Tibial nerve (tissue), 4 donors: ENCODE results near the gene AUH.

ENCODE experiments used
- EP300 ChIP-seq, 2 donors: sonication (generic); formaldehyde crosslinking; IDR thresholded peaks; one replicate each; pipeline ENCODE4 v1.6.1; 2017; ENCODE audit warnings: antibody characterized with exemption in 2 of 2, mild to moderate bottlenecking in 1 of 2
- POLR2A ChIP-seq, 2 donors: fragments of 450-650 bp; IDR thresholded peaks; one replicate each; pipeline ENCODE4 v1.6.1; 2017; ENCODE audit warnings: antibody characterized with exemption in 2 of 2, mild to moderate bottlenecking in 2 of 2, moderate library complexity in 2 of 2
- TF ChIP-seq, protein P1 (sequence below), 5 experiments: fragments of 200-600 bp in 3 of 5; fragments of 450-650 bp in 2 of 5; sonication (generic) in 3 of 5; IDR thresholded peaks; one replicate each; pipeline ENCODE4 v1.5.1; 2016 to 2019; ENCODE audit warnings: antibody characterized with exemption in 5 of 5, mild to moderate bottlenecking in 3 of 5, moderate library complexity in 2 of 5

DNA sequence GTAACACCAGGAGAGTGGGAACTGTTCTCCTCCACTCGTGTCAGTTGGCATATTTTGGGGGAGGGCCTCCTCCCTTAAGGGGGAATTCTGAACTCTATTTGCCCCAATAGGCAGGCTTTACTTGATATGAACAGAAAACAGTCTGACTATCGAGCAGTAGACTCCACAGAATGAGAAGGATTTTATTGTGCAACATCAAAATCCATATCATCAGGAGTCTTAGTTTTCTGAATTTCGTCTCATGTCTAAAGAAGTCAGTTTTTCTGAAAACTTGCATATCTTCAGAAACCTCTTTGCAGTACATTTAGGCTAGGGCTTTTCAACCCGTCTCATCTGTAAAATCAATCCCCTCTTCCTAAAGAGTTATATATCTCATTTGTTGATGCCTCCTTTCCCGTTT lies 96.2 kb downstream of the AUH start:
- TF ChIP-seq, protein P1, sequence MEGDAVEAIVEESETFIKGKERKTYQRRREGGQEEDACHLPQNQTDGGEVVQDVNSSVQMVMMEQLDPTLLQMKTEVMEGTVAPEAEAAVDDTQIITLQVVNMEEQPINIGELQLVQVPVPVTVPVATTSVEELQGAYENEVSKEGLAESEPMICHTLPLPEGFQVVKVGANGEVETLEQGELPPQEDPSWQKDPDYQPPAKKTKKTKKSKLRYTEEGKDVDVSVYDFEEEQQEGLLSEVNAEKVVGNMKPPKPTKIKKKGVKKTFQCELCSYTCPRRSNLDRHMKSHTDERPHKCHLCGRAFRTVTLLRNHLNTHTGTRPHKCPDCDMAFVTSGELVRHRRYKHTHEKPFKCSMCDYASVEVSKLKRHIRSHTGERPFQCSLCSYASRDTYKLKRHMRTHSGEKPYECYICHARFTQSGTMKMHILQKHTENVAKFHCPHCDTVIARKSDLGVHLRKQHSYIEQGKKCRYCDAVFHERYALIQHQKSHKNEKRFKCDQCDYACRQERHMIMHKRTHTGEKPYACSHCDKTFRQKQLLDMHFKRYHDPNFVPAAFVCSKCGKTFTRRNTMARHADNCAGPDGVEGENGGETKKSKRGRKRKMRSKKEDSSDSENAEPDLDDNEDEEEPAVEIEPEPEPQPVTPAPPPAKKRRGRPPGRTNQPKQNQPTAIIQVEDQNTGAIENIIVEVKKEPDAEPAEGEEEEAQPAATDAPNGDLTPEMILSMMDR (IDR thresholded peaks at IDR 0.05) = no peak
- no peak for TF ChIP-seq POLR2A (IDR thresholded peaks at IDR 0.05)
- no peak for TF ChIP-seq EP300 (IDR thresholded peaks at IDR 0.05)
